ENCODE results near the gene SHE. TPM values are rescaled to one million over a fixed set of nuclear protein-coding genes. Genes with fewer than 3 reads are reported as not detected.

SHE gene
- total RNA-seq (2013; cell fraction: nucleolus; rRNA removed), result 1.9 and 2.2 TPM in 2 replicates
- total RNA-seq (2014; rRNA removed) (under 0.01 and 0.05 TPM in 2 replicates), total RNA-seq (2014; rRNA removed; fragmentation: Illumina TruSeq; extraction: Trizol) (0.04 and 0.05 TPM in 2 replicates), total RNA-seq (2021) (0.05 TPM in 2 replicates), polyA plus RNA-seq (2011; rRNA removed) (not detected in 2 replicates), polyA plus RNA-seq (2014; fragmentation: Illumina TruSeq; extraction: Trizol) (0.03 TPM in 1 of 2 replicates, not detected in the other), polyA plus RNA-seq (2014; fragmentation: Nextera tagmentation; extraction: Ambion mirVana) (under 1 TPM; 0.02 TPM), polyA plus RNA-seq (2014; rRNA removed) (0.03 and 0.04 TPM in 2 replicates), polyA plus RNA-seq (2016; fragmentation: Nextera tagmentation; extraction: Ambion mirVana) (not detected), polyA minus RNA-seq (2011; rRNA and poly(A)+ RNA removed) (not detected in 2 replicates), Bru-seq, nascent RNA (percentile 11 among the genes with signal in this experiment), BruChase-seq, experiment 1, labeled RNA remaining after a 6-hour chase (percentile 19 among the genes with signal in this experiment), BruChase-seq, experiment 2, labeled RNA remaining after a 2-hour chase (percentile 13 among the genes with signal in this experiment)
- polyA plus RNA-seq (2011; ENCODE audit: low read depth), result 0.05 TPM
- polyA plus RNA-seq (2011; cell fraction: cytosol; rRNA removed), result under 0.01 TPM in 1 of 2 replicates, not detected in the other
- not detected in 2 replicates for polyA plus RNA-seq (2011; cell fraction: nucleus; rRNA removed)
- 0.05 and 0.08 TPM in 2 replicates for polyA plus RNA-seq (2012)
- not detected in 2 replicates for polyA minus RNA-seq (2011; cell fraction: cytosol; rRNA and poly(A)+ RNA removed)
- not detected in 2 replicates for polyA minus RNA-seq (2011; cell fraction: nucleus; rRNA and poly(A)+ RNA removed)
- long read RNA-seq, experiment 1, result 0 reads
- long read RNA-seq, experiment 2, result 0 reads

- Histone ChIP-seq H3K4me3 (no peak within 1 kb of the TSS), H3K9me3 (replicated peaks; ENCODE audit: control insufficient read depth, insufficient read depth, low read length) (no peaks in the 10 kb centered on the region; the same call in 2 of the 3 replicates), H3K4me1 (ENCODE audit: control insufficient read depth, insufficient read depth, low read length) (0 out of 2 replicates have a peak, but pooled peaks cover 4% of the 10 kb centered on the region), H3K27ac (ENCODE audit: control insufficient read depth, insufficient read depth) (no peak within 1 kb of the TSS), H2AFZ (ENCODE audit: control insufficient read depth, low read depth, low read length) (no peak within 1 kb of the TSS; the same call in 1 of the 2 replicates), H3K36me3 (ENCODE audit: control insufficient read depth in 2 of 2, insufficient read depth in 2 of 2, low read length in 1 of 2) (no peaks in the 10 kb centered on the region), H3K79me2 (ENCODE audit: control insufficient read depth, insufficient read depth, low read length) (no peaks in the 10 kb centered on the region), H3K4me2 (ENCODE audit: control insufficient read depth, insufficient read depth) (peak within 1 kb of the TSS; percentile 31; the same call in 1 of the 2 replicates), H3K27me3 (replicated peaks in 1 of 2; ENCODE audit: control insufficient read depth in 2 of 2, insufficient read depth in 2 of 2, low read length in 1 of 2) (peaks cover 6 to 10% of the 10 kb centered on the region in 2 experiments), H3K9ac (ENCODE audit: control insufficient read depth, insufficient read depth, low read length) (no peak within 1 kb of the TSS), H4K20me1 (ENCODE audit: control insufficient read depth, insufficient read depth) (no peaks in the 10 kb centered on the region)
- FAIRE-seq (no peak), ATAC-seq (no peak), DNase-seq (ENCODE audit: low read depth, low spot score) (no peak)
- SMC1A ChIA-PET (ENCODE audit: uncharacterized antibody, unreplicated experiment), result interaction anchor here (1.1 kb wide), 1 partner anchor 10 kb away, joined by 3 read pairs; no protein-coding TSS in a partner anchor
- in situ Hi-C loops (cut with MboI), result no loop called here
- intact Hi-C loops (cut with micrococcal nuclease; ENCODE audit: unreplicated experiment), result no loop called here
- RAD21 ChIA-PET (ENCODE audit: unreplicated experiment), result no interaction called here
- POLR2A ChIA-PET, result no interaction called here
- CTCF ChIA-PET, result interaction anchor here (1.4 kb wide), 1 partner anchor 21 kb away, joined by 3 read pairs; no protein-coding TSS in a partner anchor
- TF ChIP-seq SMAD5 (IDR thresholded peaks at IDR 0.05; ENCODE audit: low read depth), result no peak
- no peak for TF ChIP-seq SP1 (IDR thresholded peaks at IDR 0.05; ENCODE audit: low read depth, low read length)
- TF ChIP-seq HDAC2 (IDR thresholded peaks at IDR 0.05), result no peak
- TF ChIP-seq RAD21 (IDR thresholded peaks at IDR 0.05; ENCODE audit: insufficient read depth, low read depth, low read length), result no peak
- TF ChIP-seq ZSCAN29 (IDR thresholded peaks at IDR 0.05), result no peak
- no peak for TF ChIP-seq IRF5 (IDR thresholded peaks at IDR 0.05; ENCODE audit: borderline replicate concordance)
- TF ChIP-seq MTA2 (IDR thresholded peaks at IDR 0.05; ENCODE audit: low read depth), result no peak
- no peak for TF ChIP-seq NBN (IDR thresholded peaks at IDR 0.05)
- TF ChIP-seq DPF2 (IDR thresholded peaks at IDR 0.05), result no peak
- TF ChIP-seq PML (IDR thresholded peaks at IDR 0.05; ENCODE audit: low read length), result no peak
- no peak for TF ChIP-seq ZNF274 (IDR thresholded peaks at IDR 0.05; ENCODE audit: insufficient read depth, insufficient read length)
- no peak for TF ChIP-seq ZNF217 (IDR thresholded peaks at IDR 0.05)
- no peak for TF ChIP-seq EZH2 (IDR thresholded peaks at IDR 0.05; ENCODE audit: borderline replicate concordance, control insufficient read depth, low read depth, low read length)
- peak in 1 of 2 experiments; percentile 24; a peak in 1 of 3 replicates for TF ChIP-seq EGR1 (IDR thresholded peaks at IDR 0.05; ENCODE audit: borderline replicate concordance in 1 of 2, low read depth in 2 of 2, low read length in 2 of 2)
- TF ChIP-seq, protein P1, sequence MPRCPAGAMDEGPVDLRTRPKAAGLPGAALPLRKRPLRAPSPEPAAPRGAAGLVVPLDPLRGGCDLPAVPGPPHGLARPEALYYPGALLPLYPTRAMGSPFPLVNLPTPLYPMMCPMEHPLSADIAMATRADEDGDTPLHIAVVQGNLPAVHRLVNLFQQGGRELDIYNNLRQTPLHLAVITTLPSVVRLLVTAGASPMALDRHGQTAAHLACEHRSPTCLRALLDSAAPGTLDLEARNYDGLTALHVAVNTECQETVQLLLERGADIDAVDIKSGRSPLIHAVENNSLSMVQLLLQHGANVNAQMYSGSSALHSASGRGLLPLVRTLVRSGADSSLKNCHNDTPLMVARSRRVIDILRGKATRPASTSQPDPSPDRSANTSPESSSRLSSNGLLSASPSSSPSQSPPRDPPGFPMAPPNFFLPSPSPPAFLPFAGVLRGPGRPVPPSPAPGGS (IDR thresholded peaks at IDR 0.05; ENCODE audit: borderline replicate concordance, insufficient read depth, low read depth, low read length, poor library complexity, severe bottlenecking), result no peak
- TF ChIP-seq TARDBP (IDR thresholded peaks at IDR 0.05; ENCODE audit: borderline replicate concordance), result no peak
- TF ChIP-seq BHLHE40 (IDR thresholded peaks at IDR 0.05; ENCODE audit: borderline replicate concordance in 1 of 2, low read depth in 2 of 2, low read length in 1 of 2), result peak in 1 of 2 experiments; percentile 75; a peak in 2 of 4 replicates
- TF ChIP-seq HSF1 (IDR thresholded peaks at IDR 0.05; ENCODE audit: low read depth, low read length), result no peak
- BruUV-seq (replicated peaks), result no TSS peak
- WGBS (ENCODE audit: insufficient coverage, insufficient replicate concordance, low lambda C conversion rate, missing lambda C conversion rate), result 8% methylated on average over 50 of the region's 90 CpGs
Measured at GRCh38 chr1:154502066-154502743, at the start of gene SHE, which contains the start of gene TDRD10. Gene SHE (minus strand): TSS chr1:154502412. CDS start chr1:154502026, 386 bp downstream. Gene TDRD10 (plus strand): TSS chr1:154502219. CDS start chr1:154506904, 4,685 bp downstream.

All from GM12878 (cell line).